HG03280 (cell line): ENCODE results near the gene RTN4RL2.

ENCODE experiments used
- ATAC-seq: cut with Tn5 transposase; IDR thresholded peaks from one replicate; pipeline ENCODE4 v1.9.1; 2021; ENCODE audit warnings: mild to moderate bottlenecking, moderate library complexity; ENCODE audit not compliant: unreplicated experiment

RTN4RL2 gene

GRCh38 chr11:57523419-57523818 is 63.1 kb downstream of the RTN4RL2 start:
- ATAC-seq, result no peak
